IPS-18c (cell line): Measurements from ENCODE around the gene KIAA1755.

Experiments
- H3K4me3 ChIP-seq: 2 replicates; pipeline ENCODE4 v1.7.0; 2013; ENCODE audit warnings: low read depth, mild to moderate bottlenecking, low read length, moderate library complexity; ENCODE audit not compliant: insufficient read depth
- H3K9me3 ChIP-seq: one replicate; pipeline ENCODE4 v1.6.1; 2013; ENCODE audit warnings: mild to moderate bottlenecking, low read length, moderate library complexity; ENCODE audit not compliant: control insufficient read depth, insufficient read depth

The KIAA1755 gene

DNA sequence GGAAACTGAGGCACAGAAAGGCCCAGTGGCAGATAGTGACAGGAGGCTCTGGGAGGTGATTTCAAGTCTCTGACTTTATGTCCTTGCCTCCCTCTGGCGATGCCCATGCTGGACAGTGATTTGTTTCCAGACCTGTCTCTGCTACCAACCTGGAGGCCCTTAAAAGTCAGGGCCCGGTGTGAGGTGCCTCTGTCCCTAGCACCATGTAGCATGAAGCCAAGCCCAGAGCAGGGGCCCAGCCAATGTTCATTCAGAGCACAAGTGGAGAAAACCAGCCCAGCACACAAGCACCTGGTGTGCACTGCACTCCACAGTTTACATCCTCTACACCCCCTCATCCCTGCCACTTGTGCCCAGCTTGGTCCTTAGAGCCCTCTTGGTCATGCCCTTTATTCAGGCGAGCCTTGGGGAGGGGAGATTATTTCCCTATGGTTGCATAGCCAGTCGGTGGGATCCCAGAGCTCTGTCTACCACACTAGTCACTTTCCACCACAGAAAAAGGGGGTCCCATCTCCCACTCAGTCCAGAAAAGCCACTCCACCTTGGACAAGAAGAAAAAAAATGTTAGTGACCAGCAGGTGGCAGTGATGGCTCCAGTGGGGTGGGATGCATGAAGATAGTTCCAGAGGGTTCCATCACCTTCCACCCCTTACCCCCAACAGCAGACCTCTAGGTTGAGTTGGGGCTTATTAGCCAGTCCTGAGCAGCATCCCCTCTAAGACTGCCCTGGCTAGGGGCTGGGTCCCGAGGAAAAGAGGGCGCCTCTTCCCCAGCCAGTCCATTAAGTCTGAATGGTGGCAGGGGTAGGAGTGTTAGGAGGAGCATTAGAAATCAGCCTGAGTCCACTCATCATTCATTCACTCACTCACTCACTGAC, 30.9 kb downstream of the KIAA1755 start:
- Histone ChIP-seq H3K9me3 (peaks cover 2% of the 10 kb centered on the region), H3K4me3 (no peak overlapping the region)

DNA sequence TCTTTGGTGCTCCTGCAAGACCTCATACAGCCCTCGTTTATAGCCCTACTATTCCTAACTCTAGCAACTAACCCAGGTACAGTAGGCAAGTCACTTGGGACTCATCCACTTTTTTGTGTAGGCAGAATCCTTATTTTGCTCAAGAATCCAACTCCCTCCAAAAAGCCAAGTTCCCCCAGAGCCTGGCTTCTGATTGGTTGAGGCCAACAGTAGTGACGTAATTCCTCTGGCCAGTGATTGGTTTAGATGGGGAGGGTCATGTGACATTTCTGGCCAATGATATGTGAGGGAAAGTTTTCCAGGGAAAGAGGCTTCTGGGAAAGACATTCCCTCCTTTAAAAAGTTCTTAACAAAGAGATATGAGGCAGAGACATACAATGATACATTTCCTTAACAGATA, 32.1 kb downstream of the KIAA1755 start:
- Histone ChIP-seq H3K4me3 (no peak overlapping the region), H3K9me3 (peaks cover 2% of the 10 kb centered on the region)

DNA sequence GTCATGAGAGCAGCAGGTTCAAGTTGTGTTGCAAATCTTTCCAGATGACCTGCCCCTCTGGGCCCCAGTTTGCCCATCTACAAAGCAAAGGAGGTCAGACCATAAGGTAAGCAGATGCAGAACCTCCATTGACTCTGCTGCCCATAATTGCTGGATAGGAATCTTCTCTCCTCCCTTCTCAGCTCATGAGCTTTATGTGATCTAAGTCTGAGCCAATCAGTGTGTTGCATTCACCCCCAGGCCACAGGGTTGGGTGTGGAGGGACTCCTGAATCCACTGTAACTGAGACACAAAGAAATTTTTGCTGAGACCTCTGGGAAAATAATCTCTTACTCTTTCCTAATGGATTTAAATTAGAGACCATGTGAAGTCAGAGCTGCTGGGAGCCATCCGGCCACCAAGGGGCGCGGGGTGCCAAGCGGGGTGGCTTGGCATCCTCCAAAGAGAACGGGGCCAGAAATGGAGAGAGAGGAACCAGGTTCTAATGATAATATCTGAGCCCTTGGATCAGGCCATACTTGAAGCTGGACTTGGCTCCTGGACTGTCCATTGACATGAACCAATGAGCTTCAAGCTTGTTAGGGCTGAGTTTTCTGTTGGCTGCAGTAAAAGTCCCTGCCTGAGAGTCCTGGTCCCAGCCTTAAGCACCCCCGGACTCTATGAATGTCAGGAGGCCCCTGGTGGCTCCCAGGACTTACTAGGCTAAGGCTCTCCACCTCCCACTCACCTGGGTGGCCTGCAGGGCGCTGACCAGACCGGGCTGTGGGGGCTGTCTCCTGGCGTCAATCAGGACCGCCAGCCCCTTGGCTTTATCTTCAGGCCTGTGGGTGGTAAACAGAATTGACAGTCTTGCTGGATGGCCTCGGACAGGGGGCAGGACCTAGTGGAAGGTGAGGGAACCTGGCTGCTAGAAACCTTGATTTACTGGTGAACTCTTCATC, 32.8 kb downstream of the KIAA1755 start:
- H3K9me3 ChIP-seq = peaks cover 4% of the 10 kb centered on the region
- no peak overlapping the region for H3K4me3 ChIP-seq

DNA sequence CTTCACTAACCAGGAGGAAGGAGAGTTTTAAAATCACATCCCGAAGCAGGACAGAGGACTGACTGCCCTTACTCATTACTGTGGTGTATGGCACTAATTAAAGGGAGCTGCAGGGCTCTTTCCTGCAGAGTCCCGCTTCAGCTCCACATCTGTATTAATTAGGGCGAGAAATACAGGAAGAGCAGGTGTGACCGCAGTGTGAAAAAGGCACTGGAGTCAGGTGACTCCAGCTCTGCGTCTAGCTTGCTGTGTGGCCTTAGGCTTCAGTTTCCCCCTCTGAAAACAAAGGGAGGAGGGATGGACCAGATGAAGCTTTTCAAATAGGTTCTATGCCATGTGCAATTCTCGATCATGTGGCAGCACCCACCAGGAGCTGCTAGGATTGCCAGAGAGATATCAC, 34.0 kb downstream of the KIAA1755 start:
- H3K9me3 ChIP-seq = peaks cover 4% of the 10 kb centered on the region
- no peak overlapping the region for H3K4me3 ChIP-seq

DNA sequence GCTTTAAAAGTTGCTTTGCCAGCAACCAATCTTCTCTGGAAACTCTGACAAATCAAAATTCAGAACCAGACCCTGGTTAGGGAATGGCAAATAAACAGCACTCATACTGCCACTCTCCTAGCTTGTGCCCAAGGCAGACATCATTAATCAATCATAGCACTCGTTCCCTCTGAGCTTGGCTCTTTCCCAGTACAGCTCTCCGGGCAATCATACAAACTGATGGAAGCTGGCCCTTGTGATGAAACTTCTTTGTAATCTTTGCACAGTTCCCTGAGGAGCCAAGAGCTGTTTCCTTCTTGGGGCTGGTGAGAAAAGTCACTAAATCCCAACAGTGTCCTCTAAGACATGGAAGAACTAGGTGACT, 34.7 kb downstream of the KIAA1755 start:
- Histone ChIP-seq H3K9me3 (peaks cover 4% of the 10 kb centered on the region), H3K4me3 (no peak overlapping the region)

DNA sequence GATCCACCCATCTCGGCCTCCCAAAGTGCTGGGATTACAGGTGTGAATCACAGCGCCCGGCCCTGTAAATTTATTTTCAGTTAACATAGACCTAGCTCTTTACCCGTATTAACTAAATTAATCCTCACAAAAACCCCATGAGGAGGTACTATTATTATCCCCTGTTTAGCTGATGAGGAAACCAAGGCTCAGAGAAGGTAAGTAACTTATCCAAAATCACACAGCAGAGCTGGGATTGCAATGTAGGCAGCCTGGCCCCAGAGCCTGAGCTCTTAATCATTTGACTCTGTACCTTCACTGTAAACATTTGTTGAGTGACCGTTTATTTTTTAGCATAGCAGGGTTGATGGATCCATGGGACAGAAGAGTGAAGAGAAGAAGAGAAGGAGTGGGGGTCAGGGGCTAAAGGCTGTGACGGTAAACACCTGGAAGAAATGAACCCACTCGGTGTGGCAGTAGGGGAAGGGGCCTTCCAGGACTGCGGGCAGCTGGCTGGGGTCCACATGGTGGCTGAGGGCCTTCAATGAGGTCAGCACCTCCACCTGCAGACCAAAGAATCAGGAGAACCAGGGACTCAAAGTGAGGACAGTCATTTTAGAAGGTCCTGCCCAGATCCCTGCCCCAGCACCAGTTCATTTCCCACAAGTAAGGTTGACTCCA, 35.2 kb downstream of the KIAA1755 start:
- peaks cover 4% of the 10 kb centered on the region for H3K9me3 ChIP-seq
- no peak overlapping the region for H3K4me3 ChIP-seq

DNA sequence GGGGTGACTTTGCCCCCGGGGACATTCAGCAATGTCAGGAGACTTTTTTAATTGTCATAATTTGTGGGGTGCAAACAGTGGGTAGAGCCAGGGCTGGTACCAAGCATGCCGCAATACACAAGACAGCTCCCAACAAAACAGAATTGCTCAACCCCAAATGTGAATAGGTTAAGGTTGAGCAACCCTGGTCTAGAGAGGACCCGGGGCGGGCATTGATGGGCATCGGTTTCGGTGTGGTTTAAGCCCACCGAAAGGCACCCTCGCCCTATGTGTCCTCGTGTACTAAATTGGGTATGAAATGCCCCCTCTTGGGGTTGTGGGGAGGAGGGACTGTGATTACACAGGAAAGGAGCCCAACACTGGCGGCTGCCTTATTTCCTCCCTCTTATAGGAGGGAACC, 36.0 kb downstream of the KIAA1755 start:
- Histone ChIP-seq H3K4me3 (no peak overlapping the region), H3K9me3 (peaks cover 4% of the 10 kb centered on the region)

DNA sequence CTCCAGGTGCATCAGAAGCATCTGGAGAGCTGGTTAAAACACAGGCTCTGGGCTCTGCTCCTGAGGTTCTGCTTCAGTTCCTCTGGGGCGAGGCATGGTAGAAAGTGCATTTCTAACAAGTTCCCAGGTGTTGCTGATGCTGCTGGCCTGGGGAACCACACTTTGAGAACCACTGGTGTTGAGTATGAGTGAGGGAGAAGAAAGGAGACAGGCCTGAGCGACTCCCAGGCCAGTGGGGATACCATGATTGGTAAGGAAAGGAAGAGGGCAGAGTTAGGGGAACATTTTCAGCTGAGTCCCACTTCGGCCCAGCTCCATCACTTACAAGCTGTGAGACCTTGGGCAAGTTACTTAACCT, 36.8 kb downstream of the KIAA1755 start:
- Histone ChIP-seq H3K9me3 (peaks cover 4% of the 10 kb centered on the region), H3K4me3 (no peak overlapping the region)

DNA sequence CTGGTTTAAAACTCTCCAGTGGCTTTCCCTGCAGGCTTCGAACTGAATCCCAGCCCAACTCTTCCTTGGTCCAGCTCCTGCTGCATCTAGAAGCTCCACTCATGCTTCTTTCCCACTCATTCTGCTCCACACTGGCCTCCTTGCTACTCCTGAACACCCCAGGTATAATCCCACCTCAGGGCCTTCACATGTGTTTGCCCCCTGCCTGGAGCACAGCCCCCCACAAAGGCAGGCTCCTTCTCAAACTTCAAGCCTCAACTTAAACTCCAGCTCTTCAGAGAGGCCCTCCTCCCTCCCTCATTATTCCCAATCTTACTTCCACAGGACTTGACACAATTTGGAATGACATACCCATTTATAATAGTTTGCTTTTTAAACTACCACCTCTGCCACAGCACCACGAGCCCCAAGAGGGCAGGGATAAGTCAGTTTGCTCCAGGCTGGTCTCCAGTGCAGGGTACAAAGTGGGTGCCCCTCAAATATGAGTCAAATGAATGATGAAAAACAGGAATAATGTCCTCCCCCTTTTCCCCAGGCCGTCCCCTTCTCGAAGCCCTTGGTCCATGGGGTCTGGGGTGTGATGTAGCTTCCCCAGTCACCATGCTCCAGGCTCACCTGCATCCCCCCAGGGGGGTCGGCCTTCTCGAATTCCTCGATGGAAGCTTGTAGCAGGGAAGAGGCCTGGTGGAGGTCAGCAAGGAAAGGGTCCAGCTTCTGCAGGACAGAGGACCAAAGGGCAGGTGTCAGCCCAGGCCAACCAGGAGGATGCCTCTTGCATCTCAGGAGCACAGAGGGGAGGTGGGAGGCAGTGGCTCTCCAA, 37.4 kb downstream of the KIAA1755 start:
- no peak overlapping the region for H3K4me3 ChIP-seq

DNA sequence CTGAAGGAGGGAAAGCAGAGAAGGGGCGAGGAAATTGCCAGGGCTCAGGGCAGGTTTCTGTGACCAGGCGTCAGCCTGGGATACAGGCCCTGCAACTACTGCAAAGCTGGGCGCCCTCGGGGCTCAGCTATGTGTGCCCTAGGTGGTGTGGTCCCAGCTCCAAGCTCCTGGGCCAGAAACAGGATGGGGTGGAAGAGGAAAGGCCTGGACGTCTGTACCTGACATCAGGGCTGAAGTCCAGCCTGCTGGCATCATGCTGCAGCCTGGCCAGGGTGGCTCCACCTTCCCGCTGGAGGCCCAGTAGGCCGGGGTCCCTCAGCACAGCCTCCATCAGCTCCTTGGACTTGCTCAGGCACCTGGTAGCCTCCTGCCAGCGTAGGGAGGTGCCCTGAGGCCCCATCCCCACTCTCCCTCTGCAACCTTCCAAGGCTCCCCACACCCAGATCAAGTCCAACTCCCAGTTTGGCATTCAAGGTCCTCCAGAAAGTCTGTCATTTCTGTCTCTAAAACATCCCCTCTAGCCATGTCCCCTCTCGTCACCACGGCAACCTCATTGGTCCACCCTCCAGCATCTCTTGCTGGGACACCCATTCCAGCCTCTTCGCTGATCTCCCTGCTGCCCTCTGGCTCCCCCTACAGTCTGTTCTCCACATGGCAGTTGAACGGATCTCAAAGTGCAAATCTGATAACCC, 38.2 kb downstream of the KIAA1755 start:
- Histone ChIP-seq H3K9me3 (peaks cover 2% of the 10 kb centered on the region), H3K4me3 (no peak overlapping the region)

More for the DNA sequence above, 37.4 kb downstream of the KIAA1755 start:
- peaks cover 4% of the 10 kb centered on the region for H3K9me3 ChIP-seq

DNA sequence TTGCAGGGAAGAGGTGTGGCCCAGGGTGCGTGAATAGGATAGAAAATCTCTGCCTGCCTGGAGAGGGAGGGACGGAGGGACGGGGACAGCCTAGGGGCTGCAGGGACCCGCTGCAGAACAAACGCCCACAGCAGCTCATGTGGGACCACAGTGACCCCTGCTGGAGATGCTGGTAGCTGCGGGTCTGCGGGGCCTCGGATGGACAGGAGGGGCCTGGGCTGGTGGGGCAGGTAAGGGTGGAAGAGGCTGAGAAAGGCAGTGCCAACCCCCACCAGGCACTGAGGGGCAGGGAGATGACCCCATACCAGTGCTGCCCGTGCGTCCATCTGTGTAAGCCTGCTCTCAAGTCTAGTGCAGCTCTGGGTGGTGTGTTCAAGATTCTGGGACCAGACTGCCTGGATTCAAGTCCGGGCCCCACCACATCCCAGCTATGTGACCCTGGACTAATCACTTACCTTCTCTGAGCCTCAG, 39.4 kb downstream of the KIAA1755 start:
- peaks cover 2% of the 10 kb centered on the region for H3K9me3 ChIP-seq
- no peak overlapping the region for H3K4me3 ChIP-seq

DNA sequence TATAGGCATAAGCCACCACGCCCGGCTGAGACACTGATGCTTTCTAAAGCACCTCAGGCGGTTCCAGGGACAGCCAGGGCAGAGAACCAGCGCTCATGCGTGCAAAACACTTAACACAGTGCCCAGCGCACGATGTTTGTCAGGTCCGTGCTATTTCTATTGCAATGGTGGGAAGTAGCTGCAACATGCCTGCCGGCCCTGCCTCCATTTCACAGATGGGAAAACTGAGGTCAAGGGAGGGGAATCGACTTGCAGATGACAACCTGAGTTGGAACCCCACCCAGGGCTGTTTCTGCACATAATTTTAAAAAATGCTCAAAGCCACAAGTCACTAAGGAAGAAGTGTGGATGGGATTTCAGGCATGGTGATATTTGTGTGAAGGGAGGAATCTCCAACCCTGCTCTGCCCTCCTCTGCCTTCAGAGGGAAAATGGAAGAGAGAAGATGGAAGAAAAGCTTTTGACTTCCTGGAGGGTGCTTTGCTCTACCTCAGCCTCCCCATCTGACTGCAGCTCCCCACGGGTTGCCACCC, 39.9 kb downstream of the KIAA1755 start:
- H3K4me3 ChIP-seq = no peak overlapping the region
- peaks cover 2% of the 10 kb centered on the region for H3K9me3 ChIP-seq

DNA sequence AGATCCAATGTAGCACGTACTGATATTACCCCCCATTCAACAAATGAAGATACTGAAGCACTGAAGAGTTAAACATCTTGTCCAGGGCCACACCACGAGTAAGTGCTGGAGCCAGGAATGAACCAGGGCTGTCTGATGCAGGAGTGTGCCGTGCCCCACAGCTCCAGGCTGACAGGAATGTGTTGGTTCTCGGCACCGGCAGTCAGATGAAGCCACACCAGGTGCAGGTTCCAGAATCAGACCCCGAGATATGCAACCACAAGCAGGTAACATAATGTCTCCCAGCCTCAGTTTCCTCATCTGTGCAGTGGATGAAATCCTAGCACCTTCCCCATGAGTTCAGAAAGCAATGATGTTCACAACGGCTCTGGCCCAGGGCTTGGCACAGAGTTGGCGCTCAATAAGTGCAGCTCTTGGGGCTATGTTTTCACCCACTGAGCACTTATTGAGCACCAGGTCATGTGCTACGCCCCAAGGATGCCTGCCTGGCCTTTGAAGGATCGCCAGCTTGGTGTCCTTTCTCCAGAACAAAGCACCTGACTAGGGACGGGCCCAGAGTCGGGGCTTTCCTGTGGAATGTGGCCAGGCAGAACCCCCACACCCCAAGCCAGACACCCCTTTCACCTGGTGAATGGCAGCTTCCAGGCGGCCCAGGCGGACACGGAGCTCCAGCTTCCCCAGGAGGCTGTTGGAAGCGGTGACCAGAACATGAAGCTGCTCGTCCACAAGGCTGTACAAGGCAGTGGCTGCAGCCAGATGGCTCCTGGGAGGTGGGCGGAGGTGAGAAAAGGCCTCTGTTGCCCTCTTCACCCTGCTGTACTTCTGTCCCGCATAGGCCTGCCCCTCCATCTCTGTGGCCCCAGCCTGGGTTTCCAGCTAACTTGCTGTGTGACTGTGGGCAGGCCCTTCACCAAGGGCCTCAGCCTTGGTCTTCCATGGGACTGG, 41.3 kb downstream of the KIAA1755 start:
- Histone ChIP-seq H3K4me3 (no peak overlapping the region), H3K9me3 (peaks cover 2% of the 10 kb centered on the region)

DNA sequence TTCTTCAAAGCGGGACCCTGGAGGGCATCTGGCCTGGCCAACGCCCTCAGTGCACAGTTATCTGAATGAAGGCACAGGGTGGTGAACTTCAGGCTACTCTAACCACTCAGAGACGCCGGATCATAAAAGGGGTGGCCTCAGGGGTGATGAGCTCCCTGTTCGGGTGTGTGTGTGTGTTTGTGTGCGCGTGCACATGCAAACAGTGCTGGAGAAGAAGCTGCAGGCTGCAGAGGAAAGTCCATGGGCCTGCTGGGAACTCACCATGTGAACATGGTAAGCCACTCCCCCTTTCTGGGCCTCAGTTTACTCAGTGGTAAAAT, 42.0 kb downstream of the KIAA1755 start:
- peaks cover 2% of the 10 kb centered on the region for H3K9me3 ChIP-seq
- no peak overlapping the region for H3K4me3 ChIP-seq

DNA sequence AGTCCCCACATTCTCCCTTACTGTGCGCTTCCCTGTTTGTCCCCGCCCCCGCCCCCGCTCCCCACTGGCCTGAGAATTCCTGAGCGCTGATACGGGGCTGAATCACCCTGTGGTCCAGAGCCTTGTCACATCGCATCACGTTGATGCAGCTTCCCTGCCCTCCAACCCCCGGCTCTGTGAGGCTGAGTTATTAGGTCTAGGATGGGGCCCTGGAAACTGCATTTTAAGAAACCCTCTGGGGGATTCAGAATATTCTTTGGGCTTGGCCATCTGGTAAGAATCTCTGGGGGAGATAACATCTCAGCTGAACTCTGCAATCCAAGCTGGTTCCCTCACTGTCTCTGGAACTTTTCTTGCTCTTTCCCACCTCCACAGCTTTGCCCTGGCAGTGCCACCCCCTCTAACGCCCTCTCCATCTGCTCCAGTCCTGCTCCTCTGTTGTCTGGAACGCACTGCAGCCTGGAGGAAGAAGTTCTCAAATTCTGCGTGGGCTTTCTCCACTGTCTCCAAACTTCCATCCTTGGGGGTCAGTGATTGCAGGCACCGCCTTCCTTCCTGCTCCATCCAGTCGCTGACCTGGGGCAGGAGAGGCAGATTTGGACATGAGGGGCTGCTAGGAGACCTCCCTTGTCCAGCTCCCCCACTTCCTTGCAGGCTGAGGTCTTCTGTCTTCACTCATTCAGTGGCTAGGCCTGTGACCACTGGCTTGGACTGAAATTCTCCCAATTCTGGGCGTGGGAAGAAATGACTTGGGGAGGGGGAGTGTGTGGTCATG, 42.6 kb downstream of the KIAA1755 start:
- no peaks in the 10 kb centered on the region for H3K9me3 ChIP-seq
- H3K4me3 ChIP-seq = no peak overlapping the region
